HG02981 (cell line): ENCODE measurements around the gene ANKRD24.
"Not testable (repeated sequence)": the region's sequence is repeated elsewhere in the genome, so short reads cannot be mapped to it uniquely, and the experiment has no call there.

ENCODE experiments used
- ATAC-seq: cut with Tn5 transposase; IDR thresholded peaks from one replicate; pipeline ENCODE4 v1.9.1; 2021; ENCODE audit warnings: mild to moderate bottlenecking, moderate library complexity; ENCODE audit not compliant: unreplicated experiment

Gene ANKRD24

DNA sequence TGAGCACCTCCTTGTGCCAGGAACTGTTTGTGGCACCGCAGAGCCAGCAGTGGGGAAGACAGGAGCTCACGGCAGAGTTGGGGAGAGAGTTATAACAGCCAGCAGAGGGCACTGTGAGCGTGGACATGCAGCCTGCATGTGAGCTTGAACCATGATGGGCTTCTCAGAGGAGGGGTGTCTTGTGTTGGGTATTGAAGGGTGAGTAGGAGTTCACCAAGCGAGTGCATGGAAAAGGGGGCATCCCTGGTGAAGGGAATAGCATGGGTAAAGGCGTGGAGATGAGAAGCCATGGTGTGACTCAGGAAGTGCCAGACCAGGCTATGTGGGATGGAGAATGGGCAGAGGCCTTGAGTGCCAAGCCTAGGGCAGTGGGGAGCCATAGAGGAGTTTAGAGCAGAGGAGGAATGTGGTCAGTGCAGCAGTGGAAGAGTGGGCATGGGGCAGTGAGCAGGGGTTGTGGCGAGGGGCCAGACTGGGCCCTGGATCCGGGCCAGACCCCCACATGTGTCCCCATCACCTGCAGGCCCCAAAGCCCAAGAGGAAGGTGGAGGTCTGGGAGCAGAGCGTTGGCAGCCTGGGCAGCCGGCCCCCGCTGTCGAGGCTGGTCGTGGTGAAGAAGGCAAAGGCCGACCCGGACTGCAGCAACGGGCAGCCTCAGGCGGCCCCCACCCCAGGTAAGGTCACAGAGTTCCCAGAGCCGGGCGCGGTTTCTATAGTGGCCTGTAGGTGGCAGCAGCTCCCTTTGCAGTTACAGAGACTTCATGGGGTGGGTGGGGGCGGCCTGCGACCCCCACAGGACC, 84.8 kb downstream of the ANKRD24 start:
- no peak for ATAC-seq

- no peak for ATAC-seq
Observed at GRCh38 chr19:4267901-4268815, 85.7 kb downstream of the ANKRD24 start.

- ATAC-seq: no peak
Observed at GRCh38 chr19:4268816-4269430, 86.4 kb downstream of the ANKRD24 start.

DNA sequence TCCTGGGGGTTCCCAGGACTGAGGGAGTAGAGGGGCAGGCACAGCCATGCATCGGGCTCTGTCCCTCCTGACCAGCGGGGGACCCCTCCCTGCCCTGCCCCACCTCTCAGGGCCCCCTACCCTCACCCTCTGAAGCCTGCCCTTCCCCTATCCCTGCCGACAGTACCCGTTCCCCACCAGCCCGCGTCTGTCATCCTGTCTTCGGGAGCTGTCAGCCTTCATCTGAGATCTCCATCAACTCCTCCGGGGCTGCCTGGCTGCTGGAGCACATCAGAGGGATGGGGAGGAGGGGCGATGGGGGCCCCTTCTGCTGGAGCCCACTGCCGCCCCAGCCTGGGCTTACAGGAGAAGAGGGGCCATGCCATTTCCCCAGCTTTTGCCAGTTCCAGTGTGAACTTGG, 90.4 kb downstream of the ANKRD24 start:
- ATAC-seq: no peak

DNA sequence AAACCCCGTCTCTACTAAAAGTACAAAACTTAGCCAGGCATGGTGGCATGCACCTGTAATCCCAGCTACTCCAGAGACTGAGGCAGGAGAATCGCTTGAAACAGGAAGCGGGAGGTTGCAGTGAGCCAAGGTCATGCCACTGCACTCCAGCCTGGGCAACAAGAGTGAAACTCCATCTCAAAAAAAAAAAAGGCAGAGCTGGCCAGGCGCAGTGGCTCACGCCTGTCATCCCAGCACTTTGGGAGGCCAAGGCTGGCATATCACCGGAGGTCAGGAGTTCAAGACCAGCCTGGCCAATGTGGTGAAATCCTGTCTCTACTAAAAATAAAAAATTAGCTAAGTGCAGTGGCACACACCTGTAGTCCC, 91.8 kb downstream of the ANKRD24 start:
- not testable (repeated sequence) for ATAC-seq
